Measurements from ENCODE around the gene ZSCAN18. TPM values are rescaled to one million over a fixed set of nuclear protein-coding genes. Genes with fewer than 3 reads are reported as not detected.

The ZSCAN18 gene
- total RNA-seq, 1 experiment from 2014 or later: 45.8 TPM

GRCh38 chr19:58059003-58059670 lies 38.9 kb downstream of the ZSCAN18 start, which contains the start of gene ZNF135:
Gene ZNF135, plus strand, starts transcription at chr19:58059282. Its CDS starts 721 bp downstream, at chr19:58060003.
- BruUV-seq (replicated peaks): no TSS peak
- Mint-ChIP-seq H3K4me1 (ENCODE audit: low read depth, unreplicated experiment) (no peaks in the 10 kb centered on the region), H3K27me3 (ENCODE audit: unreplicated experiment) (no peaks in the 10 kb centered on the region), H3K36me3 (ENCODE audit: insufficient read depth, unreplicated experiment) (peaks cover 9% of the 10 kb centered on the region), H3K9me3 (ENCODE audit: low read depth, unreplicated experiment) (peaks cover 10% of the 10 kb centered on the region), H3K4me3 (ENCODE audit: low read depth, unreplicated experiment) (no peak within 1 kb of the TSS), H3K27ac (ENCODE audit: unreplicated experiment) (no peak within 1 kb of the TSS)
- intact Hi-C loops (cut with micrococcal nuclease; ENCODE audit: unreplicated experiment): no loop called here
- CTCF ChIA-PET: no interaction called here
- DNase-seq: no peak
- TF ChIP-seq CTCF (IDR thresholded peaks at IDR 0.05; ENCODE audit: unreplicated experiment): no peak

GRCh38 chr19:58058467-58058866 lies 39.6 kb downstream of the ZSCAN18 start:
- CTCF ChIA-PET: no interaction called here
- no TSS peak for BruUV-seq (replicated peaks)
- Mint-ChIP-seq H3K9me3 (ENCODE audit: low read depth, unreplicated experiment) (peaks cover 7% of the 10 kb centered on the region), H3K27me3 (ENCODE audit: unreplicated experiment) (no peaks in the 10 kb centered on the region), H3K27ac (ENCODE audit: unreplicated experiment) (no peak overlapping the region), H3K4me1 (ENCODE audit: low read depth, unreplicated experiment) (no peaks in the 10 kb centered on the region), H3K4me3 (ENCODE audit: low read depth, unreplicated experiment) (no peak overlapping the region), H3K36me3 (ENCODE audit: insufficient read depth, unreplicated experiment) (peaks cover 9% of the 10 kb centered on the region)
- intact Hi-C loops (cut with micrococcal nuclease; ENCODE audit: unreplicated experiment): no loop called here
- no peak for DNase-seq
- no peak for TF ChIP-seq CTCF (IDR thresholded peaks at IDR 0.05; ENCODE audit: unreplicated experiment)

- no TSS peak for BruUV-seq (replicated peaks)
- no peak for TF ChIP-seq CTCF (IDR thresholded peaks at IDR 0.05; ENCODE audit: unreplicated experiment)
- no peak overlapping the region for H3K27ac Mint-ChIP-seq (ENCODE audit: unreplicated experiment)
- H3K36me3 Mint-ChIP-seq (ENCODE audit: insufficient read depth, unreplicated experiment): peaks cover 9% of the 10 kb centered on the region
- H3K27me3 Mint-ChIP-seq (ENCODE audit: unreplicated experiment): no peaks in the 10 kb centered on the region
- H3K9me3 Mint-ChIP-seq (ENCODE audit: low read depth, unreplicated experiment): peaks cover 5% of the 10 kb centered on the region
- no peaks in the 10 kb centered on the region for H3K4me1 Mint-ChIP-seq (ENCODE audit: low read depth, unreplicated experiment)
- H3K4me3 Mint-ChIP-seq (ENCODE audit: low read depth, unreplicated experiment): no peak overlapping the region
- CTCF ChIA-PET: no interaction called here
- DNase-seq: no peak
- intact Hi-C loops (cut with micrococcal nuclease; ENCODE audit: unreplicated experiment): no loop called here
Observed at GRCh38 chr19:58056861-58057260, 41.2 kb downstream of the ZSCAN18 start.

GRCh38 chr19:58056261-58056660 lies 41.8 kb downstream of the ZSCAN18 start:
- no peaks in the 10 kb centered on the region for H3K27me3 Mint-ChIP-seq (ENCODE audit: unreplicated experiment)
- H3K9me3 Mint-ChIP-seq (ENCODE audit: low read depth, unreplicated experiment): peaks cover 10% of the 10 kb centered on the region
- DNase-seq: no peak
- peaks cover 9% of the 10 kb centered on the region for H3K36me3 Mint-ChIP-seq (ENCODE audit: insufficient read depth, unreplicated experiment)
- intact Hi-C loops (cut with micrococcal nuclease; ENCODE audit: unreplicated experiment): no loop called here
- CTCF ChIA-PET: no interaction called here
- H3K27ac Mint-ChIP-seq (ENCODE audit: unreplicated experiment): no peak overlapping the region
- TF ChIP-seq CTCF (IDR thresholded peaks at IDR 0.05; ENCODE audit: unreplicated experiment): no peak
- no peak overlapping the region for H3K4me3 Mint-ChIP-seq (ENCODE audit: low read depth, unreplicated experiment)
- H3K4me1 Mint-ChIP-seq (ENCODE audit: low read depth, unreplicated experiment): no peaks in the 10 kb centered on the region
- BruUV-seq (replicated peaks): no TSS peak
